NCI-H460 (cell line): ENCODE data around the gene KLK14. TPM values are rescaled to one million over a fixed set of nuclear protein-coding genes. Genes with fewer than 3 reads are reported as not detected.

Source experiments
- DNase-seq: peaks from one replicate; pipeline ENCODE4 v3.0.0-alpha.2; 2016; ENCODE audit warnings: low read depth; ENCODE audit errors: extremely low read depth
- total RNA-seq: library from RNA; depleted of rRNA; stranded (reverse); fragments of >200 nt; shearing (Covaris generic); gene quantifications from 2 replicates; pipeline ENCODE4 v1.2.3, GENCODE V29; 2014; rRNA removed

KLK14 gene
- total RNA-seq, 1 experiment from 2014 or later, result not detected

GRCh38 chr19:51055866-51056265, 26.8 kb downstream of the KLK14 start:
- DNase-seq, result no peak

- no peak for DNase-seq
These were observed 35.7 kb downstream of the KLK14 start for GRCh38 chr19:51047031-51047335.

GRCh38 chr19:51044327-51044726, 38.4 kb downstream of the KLK14 start:
- DNase-seq, result no peak

GRCh38 chr19:51043497-51043896, 39.2 kb downstream of the KLK14 start:
- DNase-seq, result no peak

- no peak for DNase-seq
These were observed 42.5 kb downstream of the KLK14 start for GRCh38 chr19:51040151-51040550.

- DNase-seq, result no peak
These were observed 46.2 kb downstream of the KLK14 start for GRCh38 chr19:51036519-51036918.

- DNase-seq, result no peak
These were observed 48.0 kb downstream of the KLK14 start, which contains the start of gene KLK12 for GRCh38 chr19:51034704-51035103. KLK12 (minus strand) TSS chr19:51035002; CDS start chr19:51034621, 381 bp downstream.

- no peak for DNase-seq
These were observed 50.8 kb downstream of the KLK14 start for GRCh38 chr19:51031880-51032225.

GRCh38 chr19:51031220-51031879, 51.3 kb downstream of the KLK14 start:
- no peak for DNase-seq

- DNase-seq, result no peak
These were observed 52.1 kb downstream of the KLK14 start for GRCh38 chr19:51030631-51031030.

GRCh38 chr19:51029718-51030117, 53.0 kb downstream of the KLK14 start:
- DNase-seq, result no peak

Other genes with a start within 250 kb of the KLK14 start
- gene KLK15, start 249.3 kb downstream of the KLK14 start, total RNA-seq, result not detected in 2 replicates
- gene KLK3, start 228.0 kb downstream of the KLK14 start, total RNA-seq, result not detected in 2 replicates
- not detected in 2 replicates for gene KLK2, start 209.4 kb downstream of the KLK14 start, total RNA-seq
- not detected in 2 replicates for gene KLK4, start 171.5 kb downstream of the KLK14 start, total RNA-seq
- gene KLK5, start 129.8 kb downstream of the KLK14 start, total RNA-seq, result not detected in 2 replicates
- gene KLK6, start 113.3 kb downstream of the KLK14 start, total RNA-seq, result not detected in 2 replicates
- gene KLK7, start 99.0 kb downstream of the KLK14 start, total RNA-seq, result not detected in 2 replicates
- gene KLK8, start 81.3 kb downstream of the KLK14 start, total RNA-seq, result 0.29 TPM in 1 of 2 replicates, not detected in the other
- 0.17 TPM in 1 of 2 replicates, not detected in the other for gene KLK10, start 63.2 kb downstream of the KLK14 start, total RNA-seq
- gene KLK11, start 56.3 kb downstream of the KLK14 start, total RNA-seq, result not detected in 2 replicates
- gene KLK12, start 47.9 kb downstream of the KLK14 start, total RNA-seq, result not detected in 2 replicates
- not detected in 2 replicates for gene KLK13, start 17.8 kb downstream of the KLK14 start, total RNA-seq
- gene CTU1, start 25.5 kb upstream of the KLK14 start, total RNA-seq, result 10.1 and 14.8 TPM in 2 replicates
- not detected in 2 replicates for gene SIGLEC9, start 42.0 kb upstream of the KLK14 start, total RNA-seq
- not detected in 2 replicates for gene SIGLEC7, start 59.4 kb upstream of the KLK14 start, total RNA-seq
- 0.22 TPM in 1 of 2 replicates, not detected in the other for gene CD33, start 142.2 kb upstream of the KLK14 start, total RNA-seq
- not detected in 2 replicates for gene SIGLECL1, start 168.2 kb upstream of the KLK14 start, total RNA-seq
- gene IGLON5, start 228.8 kb upstream of the KLK14 start, total RNA-seq, result 0.66 TPM in 1 of 2 replicates, not detected in the other